Measurements from ENCODE around the gene ETS2.

ETS2 gene

DNA sequence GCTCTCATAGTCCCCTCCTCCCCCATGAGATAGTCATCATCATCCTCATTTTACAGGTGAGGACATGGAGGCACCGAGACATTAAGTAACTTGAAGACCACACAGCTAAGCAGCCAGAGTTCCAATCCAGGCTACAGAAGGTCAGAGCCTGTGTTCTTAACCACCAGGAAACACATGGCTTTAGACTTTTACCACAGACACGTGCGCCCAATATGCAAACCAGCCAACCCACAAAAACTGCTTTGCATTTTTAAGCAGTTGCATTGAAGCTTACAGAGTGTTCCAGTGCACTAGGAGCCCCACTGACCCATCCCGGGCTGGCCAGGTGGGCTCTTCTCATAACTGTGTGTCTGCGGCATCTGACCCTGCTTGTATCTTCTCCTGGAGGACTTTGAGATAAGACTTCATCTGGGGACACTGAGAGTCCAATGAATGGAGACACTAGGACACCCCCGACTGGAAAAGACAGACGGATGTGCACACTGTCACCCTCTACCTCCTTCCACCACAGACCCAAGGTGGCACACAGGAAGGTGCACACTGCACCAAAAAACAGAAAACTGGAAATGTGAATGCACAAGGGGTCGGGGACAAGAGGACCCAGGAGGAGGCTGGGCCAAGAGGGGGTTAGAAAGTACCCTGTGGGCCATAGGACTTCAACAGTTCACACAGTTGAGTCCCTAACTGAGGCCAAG lies 56.4 kb downstream of the ETS2 start:
- no peak for DNase-seq (ENCODE audit: low read depth)

DNA sequence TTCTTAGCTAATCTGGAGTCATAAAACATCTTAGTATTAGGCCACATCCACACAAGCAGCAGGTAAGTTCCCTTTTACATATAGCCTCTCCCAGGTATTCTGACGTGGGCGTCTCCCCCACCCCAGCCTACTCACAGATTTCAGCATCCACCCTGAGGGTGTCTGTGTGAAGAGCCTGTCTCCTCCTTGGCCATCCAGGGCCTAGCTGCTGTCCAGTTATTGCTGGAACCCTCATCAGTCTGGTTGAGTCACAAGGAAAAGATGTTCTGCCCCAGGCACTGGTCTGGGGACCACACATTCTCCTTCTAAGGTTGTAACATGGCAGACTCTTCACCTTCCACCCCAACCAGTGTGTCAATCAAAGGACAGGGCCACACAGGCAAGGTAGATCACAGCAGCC lies 57.6 kb downstream of the ETS2 start:
- no peak for DNase-seq (ENCODE audit: low read depth)

DNA sequence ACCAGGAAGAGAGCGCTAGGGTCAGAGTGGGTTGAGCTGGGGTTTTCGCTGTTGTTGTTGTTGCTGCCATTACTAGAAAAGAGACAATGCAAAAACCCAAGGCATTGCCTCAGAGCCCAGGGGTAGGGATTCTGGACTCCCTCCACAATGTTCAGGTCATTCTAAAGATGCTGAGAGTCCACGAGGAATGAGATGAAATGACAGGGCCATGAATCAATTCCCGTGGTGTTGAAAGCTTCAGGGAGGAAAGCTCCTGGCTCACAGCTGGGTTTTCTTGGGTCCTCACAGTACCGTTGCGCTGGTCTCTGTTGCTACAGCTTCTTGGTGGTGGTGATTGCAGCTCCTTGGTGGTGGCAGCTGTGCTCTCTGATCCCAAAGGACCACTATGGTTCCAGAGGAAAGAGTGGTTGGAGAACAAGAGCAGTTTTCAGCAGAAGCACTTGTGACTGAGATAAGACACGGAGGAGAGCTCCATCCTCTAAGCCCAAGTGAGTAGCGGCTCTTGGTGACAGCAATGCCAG lies 58.2 kb downstream of the ETS2 start:
- no peak for DNase-seq (ENCODE audit: low read depth)

DNA sequence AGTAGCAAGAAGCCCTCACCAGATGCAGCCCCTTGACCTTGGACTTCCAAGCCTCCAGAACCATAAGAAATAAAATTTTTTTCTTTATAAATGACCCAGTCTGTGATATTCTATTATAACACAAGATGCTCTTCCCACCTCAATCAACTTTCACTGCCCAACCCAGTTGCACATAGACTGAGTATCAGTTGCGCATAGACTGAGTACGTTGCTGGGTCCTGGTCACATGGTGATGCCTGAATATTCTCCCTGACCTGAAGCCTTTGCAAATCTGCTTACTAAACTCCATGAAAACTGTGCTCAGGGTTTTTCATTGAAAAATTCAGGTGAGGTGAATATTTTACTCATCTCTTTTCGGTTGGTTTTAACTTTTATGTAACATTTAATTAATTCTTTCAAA lies 59.2 kb downstream of the ETS2 start:
- no peak for DNase-seq (ENCODE audit: low read depth)

DNA sequence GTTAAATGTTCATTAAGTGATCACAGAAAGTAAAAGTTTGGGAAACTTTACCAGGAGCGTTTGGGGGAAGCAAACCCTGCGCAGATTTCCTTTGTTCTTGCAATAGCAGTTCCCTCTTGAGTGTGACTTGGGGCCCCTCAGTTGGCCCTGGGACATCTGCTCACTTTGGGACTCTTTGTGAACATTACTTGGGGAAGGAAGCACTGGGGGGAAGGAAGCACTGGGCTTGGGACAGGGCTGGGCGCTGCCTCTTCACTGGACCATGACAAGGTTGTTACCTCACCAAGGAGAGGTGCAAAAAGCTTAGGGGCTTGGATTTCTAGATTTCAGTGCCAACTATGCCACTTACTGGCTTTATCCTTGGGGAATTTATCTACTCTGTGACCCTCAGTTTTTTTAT lies 63.5 kb downstream of the ETS2 start:
- no peak for DNase-seq (ENCODE audit: low read depth)

DNA sequence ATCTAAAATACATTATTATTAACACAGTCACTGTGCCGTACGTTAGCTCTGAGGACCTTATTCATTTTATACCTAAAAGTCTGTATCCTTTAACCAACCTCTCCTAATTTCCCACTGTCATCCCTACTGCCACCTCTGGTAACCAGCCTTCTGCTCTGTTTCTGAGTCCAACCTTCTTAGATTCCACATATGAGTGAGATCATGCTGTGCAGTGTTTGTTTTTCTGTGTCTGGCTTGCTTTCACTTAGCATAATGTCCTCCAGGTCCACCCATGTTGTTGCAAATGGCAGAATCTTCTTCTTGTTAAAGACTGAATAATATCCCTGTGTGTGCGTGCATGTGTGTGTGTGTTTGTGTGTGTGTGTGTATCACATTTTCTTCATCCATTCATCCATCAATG lies 64.2 kb downstream of the ETS2 start:
- DNase-seq (ENCODE audit: low read depth): no peak

Measured in activated T-cell treated with anti-CD3 and anti-CD28 coated beads for 48 hours (primary cell).